Measurements from ENCODE around the gene DHRSX.
"Not testable (repeated sequence)": the region's sequence is repeated elsewhere in the genome, so short reads cannot be mapped to it uniquely, and the experiment has no call there.

DHRSX gene

DNA sequence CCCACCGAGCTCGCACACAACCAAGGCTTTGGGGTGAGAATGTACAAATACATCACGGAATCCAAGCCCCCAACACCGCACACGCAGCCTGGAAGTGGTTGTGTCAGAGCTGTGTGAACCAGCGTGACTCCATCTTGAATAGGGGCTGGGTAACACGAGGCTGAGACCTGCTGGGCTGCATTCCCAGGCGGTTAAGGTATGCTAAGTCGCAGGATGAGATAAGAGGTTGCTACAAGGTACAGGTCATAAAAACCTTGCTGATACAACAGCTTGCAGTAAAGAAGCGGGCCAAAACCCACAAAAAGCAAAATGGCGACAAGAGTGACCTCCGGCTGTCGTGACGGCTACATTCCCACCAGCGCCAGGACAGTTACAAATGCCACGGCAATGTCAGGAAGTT, 258.4 kb downstream of the DHRSX start:
- DNase-seq = no peak

DNA sequence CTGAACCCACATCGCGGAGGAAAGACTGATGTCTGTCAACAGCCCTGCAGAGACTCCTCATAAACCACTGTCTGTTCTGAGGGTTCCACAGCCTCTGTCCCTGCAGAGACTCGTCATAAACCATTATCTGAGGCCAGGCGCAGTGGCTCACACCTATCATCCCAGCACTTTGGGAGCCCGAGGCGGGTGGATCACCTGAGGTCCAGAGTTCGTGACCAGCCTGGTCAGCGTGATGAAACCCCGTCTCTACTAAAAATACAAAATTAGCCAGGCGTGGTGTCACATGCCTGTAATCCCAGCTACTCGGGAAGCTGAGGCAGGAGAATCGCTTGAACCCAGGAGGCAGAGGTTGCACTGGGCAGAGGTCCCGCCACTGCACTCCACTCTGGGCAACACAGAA, 259.3 kb downstream of the DHRSX start:
- DNase-seq = not testable (repeated sequence)

DNA sequence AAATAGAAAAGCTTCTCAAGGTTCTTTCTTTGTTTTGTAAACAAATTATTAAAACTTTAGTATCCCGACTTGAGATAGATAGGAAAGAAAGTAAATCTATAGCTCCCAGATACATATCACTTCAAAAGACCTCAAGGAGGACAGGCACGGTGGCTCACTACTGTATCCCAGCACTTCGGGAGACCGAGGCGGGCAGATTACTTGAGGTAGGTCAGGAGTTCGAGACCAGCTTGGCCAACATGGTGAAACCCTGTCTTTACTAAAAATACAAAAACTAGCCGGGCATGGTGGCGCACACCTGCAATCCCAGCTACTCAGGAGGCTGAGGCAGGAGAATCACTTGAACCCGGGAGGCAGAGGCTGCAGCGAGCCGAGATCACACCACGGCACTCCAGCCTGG, 260.0 kb downstream of the DHRSX start:
- not testable (repeated sequence) for DNase-seq

DNA sequence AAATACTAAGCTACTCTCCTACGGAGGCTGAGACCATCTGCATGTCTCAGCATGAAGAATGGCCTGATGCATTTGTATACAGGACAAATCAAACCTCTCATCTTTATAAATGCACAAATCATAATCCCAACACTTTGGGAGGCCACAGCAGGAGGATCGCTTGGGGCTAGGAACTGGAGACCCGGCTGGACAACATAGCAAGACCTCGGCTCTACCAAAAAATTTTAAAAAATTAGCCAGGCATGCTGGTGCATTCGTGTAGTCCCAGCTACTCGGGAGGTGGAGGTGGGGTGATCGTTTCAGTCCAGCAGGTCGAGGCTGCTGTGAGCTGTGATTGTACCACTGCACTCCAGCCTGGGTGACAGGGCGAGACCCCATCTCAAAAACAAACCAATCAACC, 262.8 kb downstream of the DHRSX start:
- DNase-seq = no peak

DNA sequence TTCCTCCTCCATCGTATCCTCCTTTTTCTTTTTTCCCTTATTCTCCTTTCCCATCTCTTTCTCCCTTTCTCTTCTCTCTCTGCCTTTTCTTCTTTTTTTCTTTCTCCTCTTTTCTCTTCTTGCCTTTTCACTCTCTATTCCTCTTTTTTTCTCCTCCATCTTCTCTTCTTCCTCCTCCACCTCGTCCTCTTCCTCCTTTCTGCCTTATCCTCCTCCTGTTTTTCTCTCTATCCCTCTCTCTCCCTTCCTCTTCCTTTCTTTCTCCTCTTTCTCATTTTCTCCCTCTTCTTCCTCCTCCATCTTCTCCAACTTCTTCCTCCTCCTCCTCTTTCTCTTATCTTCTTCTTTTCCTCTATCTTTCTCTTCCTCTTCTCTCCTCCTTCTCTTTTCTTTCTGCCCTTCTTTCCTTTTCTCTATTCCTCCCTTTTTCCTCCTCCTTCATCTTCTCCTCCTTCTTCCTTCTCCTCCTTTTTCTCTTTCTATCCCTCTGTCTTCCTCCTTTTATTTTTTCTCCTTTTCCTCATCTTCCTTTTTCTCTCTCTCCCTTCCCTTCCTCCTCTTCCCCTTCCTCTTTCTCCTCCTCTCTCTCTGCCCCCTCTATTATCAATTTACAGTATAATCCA, 269.1 kb downstream of the DHRSX start:
- no peak for DNase-seq

DNA sequence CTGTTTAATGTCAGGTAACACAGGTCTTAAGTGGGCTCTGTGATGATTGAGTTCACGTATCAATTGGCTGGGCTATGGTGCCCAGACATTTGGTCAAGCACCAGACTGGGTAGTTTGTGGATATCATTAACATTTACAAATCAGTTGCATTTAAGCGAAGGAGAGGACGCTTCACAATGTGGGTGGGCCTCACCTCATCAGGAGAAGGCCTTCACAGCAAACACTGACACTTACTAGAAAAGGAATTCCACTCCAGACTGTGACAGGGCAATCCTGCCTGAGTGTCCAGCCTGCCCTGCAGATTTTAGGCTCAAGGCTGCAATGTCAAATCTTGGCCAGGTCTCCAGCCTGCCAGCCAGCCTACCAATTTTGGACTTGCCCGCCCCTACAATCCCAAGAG, 270.3 kb downstream of the DHRSX start:
- DNase-seq = no peak

DNA sequence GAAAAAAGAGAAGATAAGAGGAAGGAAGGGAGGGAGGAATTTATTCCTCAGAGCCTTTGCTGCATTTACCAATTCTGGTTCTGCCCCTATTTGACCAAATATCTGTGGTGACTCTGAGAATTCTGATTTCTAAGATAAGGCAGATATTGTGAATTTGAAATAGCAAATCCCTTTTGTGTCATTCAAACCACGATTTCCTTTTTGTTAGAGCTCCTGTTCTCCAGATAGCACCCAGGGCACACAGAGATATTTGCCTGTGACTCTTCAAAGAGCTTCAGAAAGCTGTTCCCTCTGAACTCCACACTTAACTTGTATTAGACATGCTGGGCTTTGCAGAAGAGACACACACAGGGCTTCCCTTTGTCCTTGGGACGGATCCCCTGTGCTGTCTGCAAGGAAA, 272.2 kb downstream of the DHRSX start:
- DNase-seq = no peak

DNA sequence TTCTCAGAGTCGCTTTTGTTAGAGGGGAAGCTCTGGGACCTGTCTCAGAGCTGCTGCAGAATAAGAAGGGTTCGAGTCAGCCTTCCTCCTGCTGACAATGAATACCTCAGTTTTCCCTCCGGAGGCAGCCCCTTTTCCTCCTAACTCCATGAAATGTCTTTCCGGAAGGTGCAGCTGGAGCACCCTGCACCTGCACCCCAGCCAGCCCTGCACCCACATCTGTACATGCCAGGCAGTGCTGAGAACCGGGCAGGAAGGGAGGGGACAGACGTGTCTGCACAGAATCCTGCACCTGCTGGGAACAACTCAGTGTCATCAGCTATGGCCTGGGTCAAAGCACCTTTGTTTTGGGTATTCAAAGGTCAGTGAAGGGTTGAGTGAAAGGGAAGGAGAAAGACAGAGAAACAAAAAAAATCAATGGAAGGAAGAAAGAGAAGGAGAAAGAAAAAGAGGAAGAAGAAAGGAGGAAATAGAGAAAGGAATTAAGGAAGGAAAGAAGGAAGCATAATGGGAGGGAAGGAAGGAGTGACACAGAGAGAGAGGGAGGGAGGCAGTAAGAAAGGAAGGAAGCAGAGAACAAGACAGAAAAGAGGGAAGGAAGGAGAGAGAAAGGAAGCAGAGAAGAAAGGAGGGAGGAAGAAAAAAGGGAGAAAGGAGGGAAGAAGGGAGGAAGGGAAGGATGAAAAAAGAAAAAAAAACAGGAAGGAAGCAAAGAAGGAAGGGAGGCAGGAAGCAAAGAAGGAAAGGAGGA, 273.7 kb downstream of the DHRSX start:
- DNase-seq = no peak

DNA sequence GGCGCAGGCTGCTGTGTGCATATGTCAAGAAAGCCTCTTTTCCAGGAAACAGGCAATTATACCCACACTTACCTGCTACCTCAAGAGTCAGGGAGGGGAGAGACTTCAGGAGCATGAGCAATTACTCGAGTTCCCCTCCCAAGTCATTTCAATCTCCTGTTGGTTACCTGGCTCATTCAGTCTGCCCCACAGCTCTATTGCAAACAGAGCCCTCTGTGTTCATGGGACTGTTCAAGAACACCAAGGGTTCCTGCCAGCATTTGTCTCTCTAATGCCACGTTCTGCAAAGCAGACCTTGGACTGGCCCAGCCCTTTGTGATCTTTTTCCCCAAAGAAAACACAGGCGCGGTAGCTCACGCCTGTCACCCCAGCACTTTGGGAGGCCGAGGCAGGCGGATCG, 274.6 kb downstream of the DHRSX start:
- DNase-seq = no peak

DNA sequence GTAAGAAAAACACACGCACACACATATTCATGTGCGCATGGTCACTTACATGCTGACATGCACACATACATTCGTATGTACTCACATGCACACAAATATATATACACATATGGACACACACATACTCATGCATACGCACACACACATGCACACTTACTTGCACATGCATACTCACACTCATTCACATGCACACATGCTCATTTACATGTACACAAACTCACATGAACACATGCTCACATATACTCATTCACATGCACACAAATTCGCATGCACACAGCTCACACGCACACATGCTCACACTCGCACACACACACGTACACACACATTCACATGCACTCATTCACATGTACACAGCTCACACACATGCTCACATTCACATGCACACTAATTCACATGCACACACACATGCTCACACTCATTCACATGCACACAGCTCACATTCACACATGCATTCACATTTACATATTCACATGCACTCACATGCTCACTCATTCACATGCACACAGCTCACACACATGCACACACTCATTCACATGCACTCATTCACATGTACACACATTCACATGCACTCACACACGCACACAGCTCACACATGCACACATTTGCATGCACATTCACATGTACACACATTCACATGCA, 276.1 kb downstream of the DHRSX start:
- DNase-seq = no peak

DNA sequence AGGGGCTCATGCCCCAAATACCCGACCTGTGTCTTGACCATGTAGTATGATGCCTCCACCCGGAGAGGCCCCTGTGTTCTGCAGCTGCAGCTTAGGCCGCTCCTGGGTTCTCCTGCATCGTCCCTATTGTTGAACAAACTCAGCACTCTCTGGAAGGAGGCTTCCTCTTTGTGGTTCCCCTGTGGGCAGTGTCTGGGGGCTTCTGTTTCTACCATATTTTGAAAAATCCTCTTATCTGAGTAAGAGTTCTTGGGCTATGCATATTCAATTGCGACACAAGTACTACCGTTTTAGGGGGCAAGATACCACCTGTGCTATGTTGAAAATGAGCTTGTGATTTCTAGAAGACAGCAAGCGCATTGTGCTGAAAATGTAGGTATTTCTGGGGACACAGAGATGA, 276.6 kb downstream of the DHRSX start:
- DNase-seq = no peak

DNA sequence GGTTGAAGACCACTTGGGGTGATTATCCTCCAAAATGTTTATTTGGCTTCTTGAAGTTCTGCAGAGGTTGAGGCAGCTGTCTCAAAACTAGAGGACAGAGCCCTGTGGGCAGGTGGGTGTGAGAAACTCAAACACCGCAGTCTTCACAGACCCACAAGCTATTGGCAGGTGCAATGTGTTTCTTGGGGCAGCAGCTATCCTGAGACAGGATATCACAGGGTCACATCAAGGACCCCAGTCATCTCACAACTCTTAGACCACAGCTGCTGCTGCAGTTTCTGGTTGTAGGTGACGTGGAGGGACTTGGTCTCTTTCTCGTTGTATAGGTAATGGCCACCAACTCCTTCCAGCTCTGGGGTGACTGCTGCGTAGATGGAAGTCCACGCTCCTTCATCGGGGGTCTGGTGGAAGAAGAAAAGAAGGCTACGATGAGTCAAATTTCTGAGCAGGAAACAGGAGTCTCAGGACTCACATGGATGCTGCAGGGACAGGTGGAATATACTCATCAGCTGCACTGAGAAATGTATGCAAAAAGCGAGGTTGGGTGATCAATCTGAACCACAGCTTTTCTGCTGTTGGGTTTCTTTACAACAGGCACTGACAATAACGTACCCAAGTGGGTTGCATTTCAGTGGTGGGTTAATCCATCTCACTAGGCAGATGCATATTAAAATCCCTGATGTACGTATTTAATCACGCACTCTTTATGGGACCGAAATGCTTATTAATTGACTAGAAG, 279.8 kb downstream of the DHRSX start:
- DNase-seq = no peak

DNA sequence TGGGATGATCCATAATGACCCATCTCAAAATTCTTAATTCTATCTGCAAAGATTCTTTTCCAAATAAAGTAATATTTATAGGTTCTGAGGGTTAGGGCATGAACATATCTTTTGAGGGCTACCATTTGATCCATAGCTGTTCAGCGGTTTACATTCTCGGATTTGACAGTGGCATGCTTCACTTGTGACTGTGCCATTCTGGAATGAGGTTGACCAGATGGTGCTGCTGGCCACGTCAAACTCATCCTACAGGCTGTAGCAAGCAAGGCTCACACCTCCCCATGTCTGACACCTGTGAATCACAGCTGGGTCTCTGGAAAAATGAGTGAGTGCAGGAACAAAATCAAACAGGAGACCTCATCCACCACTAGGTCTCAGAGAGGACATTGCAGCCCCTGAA, 280.5 kb downstream of the DHRSX start:
- DNase-seq = no peak

DNA sequence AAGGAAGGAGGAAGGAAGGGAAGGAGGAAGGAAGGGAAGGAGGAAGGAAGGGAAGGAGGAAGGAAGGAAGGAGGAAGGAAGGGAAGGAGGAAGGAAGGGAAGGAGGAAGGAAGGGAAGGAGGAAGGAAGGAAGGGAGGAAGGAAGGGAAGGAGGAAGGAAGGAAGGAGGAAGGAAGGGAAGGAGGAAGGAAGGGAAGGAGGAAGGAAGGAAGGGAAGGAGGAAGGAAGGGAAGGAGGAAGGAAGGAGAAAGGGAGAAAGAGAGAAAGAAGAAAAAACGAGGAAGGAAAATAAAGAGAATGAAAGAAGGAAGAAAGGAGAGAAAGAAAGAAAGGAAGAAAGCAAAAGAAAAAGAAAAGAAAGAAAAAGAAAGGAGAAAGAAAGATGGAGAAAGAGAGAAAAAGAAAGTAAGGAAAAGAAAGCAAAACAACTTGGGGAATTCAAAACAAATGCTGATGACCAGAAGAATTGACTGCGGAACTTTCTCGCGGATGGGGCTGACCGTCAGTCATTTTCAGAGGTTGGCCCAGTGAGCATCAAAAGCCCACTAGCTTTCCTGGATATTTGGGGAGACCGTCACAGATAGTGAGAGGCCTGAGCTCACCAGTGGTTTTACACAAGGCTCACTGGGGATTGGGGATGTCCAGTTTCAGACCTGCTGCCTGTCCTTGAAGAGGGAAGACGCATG, 286.5 kb downstream of the DHRSX start:
- DNase-seq = not testable (repeated sequence)

DNA sequence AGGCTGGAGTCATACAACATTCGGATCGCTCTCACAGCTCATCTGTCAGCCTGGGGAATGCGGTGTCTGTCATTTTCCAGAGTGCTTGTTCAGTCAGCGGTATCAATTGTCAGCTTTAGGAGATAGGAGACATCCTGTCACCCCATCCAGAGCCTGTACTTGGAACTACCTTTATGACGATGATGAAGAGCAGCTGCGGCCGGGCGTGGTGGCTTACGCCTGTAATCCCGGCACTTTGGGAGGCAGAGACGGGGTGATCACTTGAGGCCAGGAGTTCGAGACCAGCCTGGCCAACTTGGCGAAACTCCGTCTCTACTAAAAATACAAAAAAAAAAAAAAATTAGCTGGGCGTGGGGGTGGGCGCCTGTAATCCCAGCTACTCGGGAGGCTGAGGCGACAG, 289.1 kb downstream of the DHRSX start:
- DNase-seq = not testable (repeated sequence)

DNA sequence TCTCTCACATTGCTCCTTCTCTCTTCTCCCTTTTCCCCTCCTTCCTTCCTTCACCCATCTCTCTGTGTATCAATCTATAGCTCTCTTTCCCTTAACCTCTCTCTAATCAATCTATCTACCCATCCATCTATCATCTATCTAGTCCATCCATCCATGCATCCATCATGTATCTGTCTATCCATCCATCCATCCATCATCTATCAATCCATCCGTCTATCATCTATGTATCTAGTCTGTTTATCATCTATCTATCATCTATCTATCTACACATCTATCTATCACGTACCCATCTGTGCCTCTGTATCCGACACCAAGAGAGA, 307.5 kb downstream of the DHRSX start:
- no peak for DNase-seq

DNA sequence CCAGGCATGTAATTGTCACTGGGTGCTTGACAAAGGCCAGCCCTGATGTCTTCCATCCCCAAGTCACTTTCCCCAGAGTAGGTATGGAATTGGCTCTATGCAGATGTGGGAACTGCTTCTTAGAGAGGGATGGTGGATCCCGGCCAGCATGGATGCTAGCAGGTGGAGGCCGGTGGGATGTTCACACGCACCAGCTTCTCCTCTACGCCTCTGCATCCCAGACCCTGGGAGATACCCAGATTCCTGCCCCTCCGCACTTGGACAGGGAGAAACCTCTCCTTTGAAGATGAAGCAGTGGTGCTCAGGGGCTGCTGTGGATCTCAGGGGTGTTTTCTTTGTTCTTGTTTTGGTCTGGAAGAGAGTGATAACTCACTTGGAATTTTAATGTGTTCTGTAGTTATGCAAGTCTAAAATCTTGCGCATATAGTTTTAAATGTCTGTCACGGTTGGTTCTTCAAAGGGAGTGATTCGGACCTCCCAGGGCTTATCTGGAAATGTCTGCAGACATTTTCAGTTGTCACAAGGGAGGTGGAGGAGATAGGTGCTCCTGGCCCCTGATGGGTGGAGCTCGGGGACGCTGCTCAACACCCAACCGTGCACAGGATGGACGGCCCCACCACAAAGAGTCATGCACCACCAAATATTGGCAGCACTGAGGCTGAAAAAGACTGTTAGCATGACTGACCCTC, 308.0 kb downstream of the DHRSX start:
- DNase-seq = no peak

DNA sequence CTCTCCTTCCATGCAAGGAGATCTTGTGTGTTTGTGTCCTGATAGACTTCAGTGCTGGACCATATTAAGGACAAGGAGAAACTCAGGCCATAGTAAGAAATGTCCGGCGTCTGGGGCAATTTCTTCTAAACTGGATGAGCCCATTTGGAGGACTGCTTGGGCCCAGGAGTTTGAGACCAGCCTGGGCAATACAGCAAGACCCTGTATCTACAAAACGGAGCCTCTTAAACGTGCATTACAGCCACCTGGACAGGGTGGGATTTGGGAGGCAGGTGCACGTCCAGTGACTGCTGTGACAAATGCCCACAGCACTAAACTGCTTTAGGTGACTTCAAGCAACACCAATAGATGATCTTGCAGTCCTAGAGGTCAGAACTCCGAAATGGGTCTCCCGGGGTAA, 311.9 kb downstream of the DHRSX start:
- no peak for DNase-seq

DNA sequence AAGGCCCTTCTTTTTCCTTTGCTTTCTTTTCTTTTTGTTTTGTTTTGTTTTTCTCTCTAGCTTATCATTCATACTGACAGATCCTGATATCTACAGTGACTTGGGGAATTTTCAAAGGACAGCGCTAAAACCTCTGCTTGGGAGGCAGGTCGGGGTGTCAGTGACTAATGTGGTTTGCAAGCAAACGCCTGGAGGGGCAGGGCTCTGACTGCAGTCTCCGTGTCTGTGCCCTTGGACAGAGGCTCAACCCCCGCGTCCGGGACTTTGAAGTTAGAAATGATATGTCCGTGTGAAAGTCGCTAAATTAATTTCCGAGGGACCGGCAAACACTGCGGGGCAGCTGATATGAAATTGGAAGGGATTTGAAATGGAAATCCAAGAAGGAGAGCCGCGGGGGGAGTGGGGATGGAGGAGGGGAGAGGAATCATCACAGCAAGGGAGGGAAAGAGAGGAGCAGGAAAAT, 312.4 kb downstream of the DHRSX start:
- DNase-seq = no peak

DNA sequence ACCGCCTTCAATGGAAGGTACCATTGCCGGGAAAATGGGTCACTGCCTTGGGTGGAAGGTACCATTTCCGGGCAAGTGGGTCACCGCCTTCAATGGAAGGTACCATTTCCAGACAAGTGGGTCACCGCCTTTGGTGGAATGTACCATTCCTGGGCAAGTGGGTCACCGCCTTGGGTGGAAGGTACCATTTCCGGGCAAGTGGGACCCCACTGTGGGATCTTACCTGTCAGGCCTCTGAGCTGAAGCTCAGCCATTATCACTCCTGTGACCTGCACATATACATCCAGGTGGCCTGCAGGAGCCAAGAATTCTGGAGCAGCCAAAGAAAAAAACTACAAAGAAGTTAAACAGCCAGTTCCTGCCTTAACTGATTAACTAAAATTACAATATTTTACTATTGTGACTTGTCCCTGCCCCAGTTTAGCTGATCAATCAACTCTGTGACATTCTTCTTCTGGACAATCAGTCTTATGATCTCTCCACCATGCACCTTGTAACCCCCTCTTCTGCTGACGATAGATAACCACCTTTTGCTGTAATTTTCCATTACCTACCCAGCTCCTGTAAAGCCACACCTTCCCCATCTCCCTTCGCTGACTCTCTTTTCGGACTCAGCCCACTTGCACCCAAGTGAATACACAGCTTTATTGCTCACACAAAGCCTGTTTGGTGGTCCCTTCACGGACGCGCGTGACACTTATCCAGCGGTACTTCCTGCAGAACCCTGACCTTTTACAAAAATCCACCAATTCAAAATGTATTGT, 313.2 kb downstream of the DHRSX start:
- no peak for DNase-seq

DNA sequence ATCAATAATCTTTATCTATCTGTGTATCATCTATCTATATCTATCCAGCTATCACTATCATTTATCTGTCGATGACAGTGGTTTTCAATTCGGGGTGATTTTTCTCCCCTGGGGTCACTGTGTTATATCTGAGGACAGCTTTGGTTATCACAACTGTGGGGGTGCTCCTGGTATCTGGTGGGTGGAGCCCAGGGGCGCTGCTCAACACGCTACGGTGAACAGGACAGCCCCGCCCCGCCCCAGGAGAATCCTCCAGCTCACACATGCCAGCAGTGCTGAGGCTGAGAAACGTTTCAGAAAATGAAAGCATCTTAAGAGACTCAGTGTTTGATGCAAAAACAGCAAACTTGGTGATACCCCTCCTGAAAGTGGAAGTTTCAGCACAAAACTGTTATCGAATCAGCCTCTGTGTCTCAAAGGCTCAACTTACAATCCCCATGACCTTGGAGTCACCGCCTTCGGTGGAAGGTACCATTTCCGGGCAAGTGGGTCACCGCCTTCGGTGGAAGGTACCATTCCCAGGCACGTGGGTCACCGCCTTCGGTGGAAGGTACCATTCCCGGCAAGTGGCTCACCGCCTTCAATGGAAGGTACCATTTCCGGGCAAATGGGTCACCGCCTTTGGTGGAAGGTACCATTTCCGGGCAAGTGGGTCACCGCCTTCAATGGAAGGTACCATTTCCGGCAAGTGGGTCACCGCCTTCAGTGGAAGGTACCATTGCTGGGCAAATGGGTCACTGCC, 315.3 kb downstream of the DHRSX start:
- no peak for DNase-seq
